Endometrial microvascular endothelial cells (primary cell): ENCODE data around the gene MTMR11. TPM values are rescaled to one million over a fixed set of nuclear protein-coding genes. Genes with fewer than 3 reads are reported as not detected.

Experiments
- in situ Hi-C: cut with HindIII; loops from 2 replicates; pipeline ENCODE4 v1.10.0; 2017; ENCODE audit warnings: low sequenced_read_pairs, low pct_unique_long_range_greater_than_20kb; ENCODE audit errors: inconsistent ontology term
- total RNA-seq: library from RNA; depleted of rRNA; stranded (reverse); fragments of >200 nt; gene quantifications from one replicate; pipeline ENCODE4 v1.2.3, GENCODE V29; 2015; ENCODE audit errors: inconsistent ontology term

MTMR11 gene
- total RNA-seq, 1 donor from 2014 or later = 5.7 TPM

DNA sequence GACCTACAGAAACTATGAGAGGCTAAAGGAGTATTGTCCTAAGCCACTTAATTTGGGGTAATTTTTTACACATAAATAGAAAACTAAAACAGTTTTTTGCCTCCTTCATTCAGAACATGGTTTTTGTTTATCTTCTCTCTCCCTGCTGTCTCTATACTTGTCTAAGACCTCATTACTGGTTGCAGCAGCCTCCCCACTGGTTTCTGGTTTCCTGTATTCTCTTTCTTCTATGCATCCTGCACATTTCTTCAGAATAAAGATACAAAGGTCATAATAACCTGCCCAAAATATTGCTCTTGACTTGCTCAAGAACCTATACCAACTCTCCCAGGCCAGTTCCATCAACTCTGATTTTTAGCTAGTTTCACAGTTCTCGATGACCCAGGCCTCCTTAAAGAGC lies 57.1 kb downstream of the MTMR11 start:
- in situ Hi-C loops = no loop called here

Other genes starting within 250 kb of the MTMR11 start
- gene FCGR1A, start 154.2 kb downstream of the MTMR11 start, total RNA-seq = not detected
- 11.0 TPM for gene BOLA1, start 37.3 kb downstream of the MTMR11 start, total RNA-seq
- 1.9 TPM for gene SV2A, start 19.0 kb downstream of the MTMR11 start, total RNA-seq
- 30.8 TPM for gene SF3B4, start 9.1 kb downstream of the MTMR11 start, total RNA-seq
- gene OTUD7B, start 73.8 kb upstream of the MTMR11 start, total RNA-seq = 8.0 TPM
- 23.4 TPM for gene VPS45, start 130.9 kb upstream of the MTMR11 start, total RNA-seq
- gene PLEKHO1, start 213.0 kb upstream of the MTMR11 start, total RNA-seq = 45.3 TPM